Upper lobe of left lung (tissue), 6 donors: Measurements from ENCODE around the gene COG6. TPM values are rescaled to one million over a fixed set of nuclear protein-coding genes. Genes with fewer than 3 reads are reported as not detected.
A peak's percentile ranks its signal among the peaks of the same experiment; 100 is the strongest.

Source experiments
- ATAC-seq, 2 donors: fragments of 200-7000 bp; cut with Tn5 transposase; one replicate each; pipeline ENCODE4 v1.9.1; 2022; ENCODE audit warnings: mild to moderate bottlenecking in 2 of 2, moderate library complexity in 2 of 2; ENCODE audit not compliant: low FRiP score in 2 of 2
- DNase-seq, 2 donors: peaks; one replicate each; pipeline ENCODE4 v3.0.0-alpha.2; 2019 to 2020
- H3K27ac ChIP-seq, 4 donors: fragments of 200-600 bp; sonication (generic); one replicate each; pipeline ENCODE4 v1.5.1; 2016 to 2019
- H3K27me3 ChIP-seq, 4 donors: fragments of 200-600 bp; sonication (generic); one replicate each; pipeline ENCODE4 v1.5.1; 2017 to 2019
- H3K36me3 ChIP-seq, 4 donors: fragments of 200-600 bp; sonication (generic); one replicate each; pipeline ENCODE4 v1.5.1; 2016 to 2019
- H3K4me1 ChIP-seq, 4 donors: fragments of 200-600 bp; sonication (generic); one replicate each; pipeline ENCODE4 v1.5.1; 2018 to 2019
- H3K4me3 ChIP-seq, 4 donors: fragments of 200-600 bp; sonication (generic); one replicate each; pipeline ENCODE4 v1.5.1; 2017 to 2019; ENCODE audit warnings: mild to moderate bottlenecking in 2 of 4, moderate library complexity in 1 of 4
- H3K9me3 ChIP-seq, 4 donors: fragments of 200-600 bp; sonication (generic); one replicate each; pipeline ENCODE4 v1.5.1; 2018 to 2019
- EP300 ChIP-seq, 4 donors: sonication (generic); formaldehyde crosslinking; IDR thresholded peaks; one replicate each; pipeline ENCODE4 v1.5.1; 2017; ENCODE audit warnings: antibody characterized with exemption in 4 of 4, control low read depth in 2 of 4
- POLR2A ChIP-seq, 4 donors: fragments of 450-650 bp; IDR thresholded peaks; one replicate each; pipeline ENCODE4 v1.5.1; 2016 to 2017; ENCODE audit warnings: antibody characterized with exemption in 4 of 4, mild to moderate bottlenecking in 2 of 4
- POLR2AphosphoS5 ChIP-seq, 2 donors: sonication (generic); formaldehyde crosslinking; IDR thresholded peaks; one replicate each; pipeline ENCODE4 v1.5.1; 2017; ENCODE audit warnings: antibody characterized with exemption in 2 of 2
- WGBS, 2 donors: methylation state at CpG; one replicate each; pipeline ENCODE4 v1.1.5; 2017 to 2018; 5-methylcytosine and 5-hydroxymethylcytosine counted together
- total RNA-seq, 6 donors: library from RNA; depleted of rRNA in 4 of 6; stranded (reverse); fragments of >200 nt in 4 of 6; gene quantifications; one replicate each; pipeline versions ENCODE4 v1.1.0 to v1.2.1, GENCODE V29; 2016 to 2021
- TF ChIP-seq, protein P1 (sequence below), 6 experiments: fragments of 450-650 bp in 4 of 6; fragments of 200-600 bp in 2 of 6; sonication (generic) in 2 of 6; IDR thresholded peaks; one replicate each; pipeline ENCODE4 v1.5.1; 2016 to 2019; ENCODE audit warnings: antibody characterized with exemption in 6 of 6
- donor health status: DM: no; HTN: no; CAD: no; lungs with moderate emphysema.
- donor health status: DM: no; HTN: yes; CAD: no; lungs with severe emphysema.

COG6 gene
- total RNA-seq, 6 donors from 2014 or later: 10.3 to 37.5 (median 17.2) TPM

DNA sequence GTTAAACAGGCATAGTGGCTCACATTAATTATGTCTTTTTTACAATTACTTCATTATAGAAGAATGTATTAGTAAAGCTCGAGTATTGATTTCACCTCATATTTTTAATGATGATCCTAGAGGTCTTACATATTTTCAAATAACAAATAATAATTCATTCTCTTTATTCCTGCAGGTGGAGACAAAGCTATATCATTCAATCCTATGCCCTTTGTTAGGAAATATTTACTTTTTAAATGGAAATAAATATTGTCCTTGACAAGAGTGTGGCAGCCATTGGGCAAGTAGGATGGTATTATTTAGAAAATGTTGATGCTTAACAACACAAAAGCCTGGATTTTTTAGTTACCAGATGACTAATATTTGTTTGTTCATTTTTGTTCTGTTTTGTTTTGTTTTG, 127.6 kb downstream of the COG6 start:
- 86 to 87% methylated on average over 1 of the region's 1 CpG for WGBS, 2 donors
- Histone ChIP-seq H3K4me1 (no peaks in the 10 kb centered on the region), H3K27me3 (no peaks in the 10 kb centered on the region), H3K36me3 (no peaks in the 10 kb centered on the region), H3K9me3 (no peaks in the 10 kb centered on the region), H3K4me3 (no peak overlapping the region), H3K27ac (no peak overlapping the region)
- no peak for ATAC-seq
- no peak for DNase-seq
- TF ChIP-seq EP300 (IDR thresholded peaks at IDR 0.05) (no peak), POLR2A (IDR thresholded peaks at IDR 0.05) (no peak), POLR2AphosphoS5 (IDR thresholded peaks at IDR 0.05) (no peak)
- TF ChIP-seq, protein P1, sequence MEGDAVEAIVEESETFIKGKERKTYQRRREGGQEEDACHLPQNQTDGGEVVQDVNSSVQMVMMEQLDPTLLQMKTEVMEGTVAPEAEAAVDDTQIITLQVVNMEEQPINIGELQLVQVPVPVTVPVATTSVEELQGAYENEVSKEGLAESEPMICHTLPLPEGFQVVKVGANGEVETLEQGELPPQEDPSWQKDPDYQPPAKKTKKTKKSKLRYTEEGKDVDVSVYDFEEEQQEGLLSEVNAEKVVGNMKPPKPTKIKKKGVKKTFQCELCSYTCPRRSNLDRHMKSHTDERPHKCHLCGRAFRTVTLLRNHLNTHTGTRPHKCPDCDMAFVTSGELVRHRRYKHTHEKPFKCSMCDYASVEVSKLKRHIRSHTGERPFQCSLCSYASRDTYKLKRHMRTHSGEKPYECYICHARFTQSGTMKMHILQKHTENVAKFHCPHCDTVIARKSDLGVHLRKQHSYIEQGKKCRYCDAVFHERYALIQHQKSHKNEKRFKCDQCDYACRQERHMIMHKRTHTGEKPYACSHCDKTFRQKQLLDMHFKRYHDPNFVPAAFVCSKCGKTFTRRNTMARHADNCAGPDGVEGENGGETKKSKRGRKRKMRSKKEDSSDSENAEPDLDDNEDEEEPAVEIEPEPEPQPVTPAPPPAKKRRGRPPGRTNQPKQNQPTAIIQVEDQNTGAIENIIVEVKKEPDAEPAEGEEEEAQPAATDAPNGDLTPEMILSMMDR (IDR thresholded peaks at IDR 0.05): no peak

DNA sequence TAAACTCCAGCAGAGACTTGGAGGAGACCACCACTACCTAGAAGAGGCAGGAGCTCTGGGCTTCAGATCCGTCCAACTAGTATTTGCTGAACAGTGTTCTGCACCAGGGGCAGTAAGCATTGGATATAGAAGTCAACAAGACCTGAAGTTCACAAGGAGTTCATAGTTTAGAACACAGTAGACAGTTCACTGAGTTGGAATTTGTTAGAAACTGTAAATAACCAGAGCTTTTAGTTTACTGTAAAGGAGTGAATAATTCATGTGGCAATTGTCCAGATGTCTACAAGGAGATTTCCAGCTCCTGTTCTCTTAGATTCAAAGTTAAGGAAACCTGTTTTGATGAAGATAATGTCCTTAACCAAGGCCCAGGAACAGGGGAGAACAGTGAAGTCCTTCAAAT, 128.9 kb downstream of the COG6 start:
- ATAC-seq (no peak), DNase-seq (no peak)
- Histone ChIP-seq H3K36me3 (no peaks in the 10 kb centered on the region), H3K4me3 (no peak overlapping the region), H3K27me3 (no peaks in the 10 kb centered on the region), H3K4me1 (no peaks in the 10 kb centered on the region), H3K27ac (no peak overlapping the region), H3K9me3 (peaks cover 0 to under 1% (median 0%) of the 10 kb centered on the region in 4 donors)
- WGBS, 2 donors: 89 to 100% methylated on average over 1 of the region's 1 CpG
- TF ChIP-seq EP300 (IDR thresholded peaks at IDR 0.05): no peak
- no peak for TF ChIP-seq POLR2A (IDR thresholded peaks at IDR 0.05)
- no peak for TF ChIP-seq POLR2AphosphoS5 (IDR thresholded peaks at IDR 0.05)
- TF ChIP-seq, protein P1 (IDR thresholded peaks at IDR 0.05): no peak

DNA sequence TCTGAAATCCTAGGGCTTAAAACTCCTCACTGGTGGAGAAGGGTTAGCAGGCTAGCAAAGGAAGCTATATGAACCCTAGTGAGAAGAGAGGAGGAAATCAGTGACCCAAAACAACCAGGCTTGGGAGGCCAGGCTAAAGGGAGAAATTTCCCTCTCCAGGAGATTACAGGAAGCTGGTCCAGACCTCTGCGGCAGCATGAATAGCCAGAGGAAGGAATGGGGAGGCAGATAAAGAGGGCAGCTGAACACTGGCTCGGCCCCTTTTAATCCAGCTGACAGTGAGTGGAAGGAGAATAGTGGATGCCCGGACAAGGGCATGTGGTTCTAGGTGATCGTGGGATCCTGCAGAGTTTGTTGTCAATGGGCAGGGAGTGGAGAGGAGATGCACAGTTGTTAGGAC, 130.6 kb downstream of the COG6 start:
- ATAC-seq: peak in 1 of 2 donors; percentile 24
- 45 to 62% methylated on average over 4 of the region's 4 CpGs for WGBS, 2 donors

DNA sequence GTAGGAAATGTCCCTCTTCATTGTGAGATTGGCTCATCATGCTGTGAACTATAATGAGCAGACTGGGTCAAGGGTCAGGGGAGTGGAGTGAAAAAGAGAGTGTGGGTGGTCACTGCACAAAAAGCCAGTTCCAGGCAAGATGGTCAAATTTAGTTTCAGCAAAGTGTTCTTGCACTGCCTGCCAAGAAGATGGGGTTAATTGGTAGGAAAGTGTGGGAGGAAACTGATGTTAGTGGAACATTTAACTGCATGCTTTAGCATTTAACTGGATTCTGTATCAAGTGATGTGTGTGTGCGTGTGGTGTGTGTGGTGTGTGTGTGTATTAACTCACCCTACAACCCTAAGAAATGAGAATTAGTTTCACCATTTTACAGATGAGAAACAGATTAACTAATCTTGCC, 131.6 kb downstream of the COG6 start:
- Histone ChIP-seq H3K9me3 (peaks cover 0 to 5% (median 1%) of the 10 kb centered on the region in 4 donors), H3K36me3 (no peaks in the 10 kb centered on the region), H3K27me3 (no peaks in the 10 kb centered on the region), H3K27ac (no peak overlapping the region), H3K4me1 (no peaks in the 10 kb centered on the region), H3K4me3 (no peak overlapping the region)
- WGBS, 2 donors: 86 to 92% methylated on average over 1 of the region's 1 CpG
- TF ChIP-seq POLR2A (IDR thresholded peaks at IDR 0.05): no peak
- TF ChIP-seq, protein P1 (IDR thresholded peaks at IDR 0.05): no peak
- no peak for TF ChIP-seq EP300 (IDR thresholded peaks at IDR 0.05)
- TF ChIP-seq POLR2AphosphoS5 (IDR thresholded peaks at IDR 0.05): no peak
- DNase-seq (no peak), ATAC-seq (no peak)

More for the DNA sequence above, 130.6 kb downstream of the COG6 start:
- H3K27me3 ChIP-seq: no peaks in the 10 kb centered on the region
- DNase-seq: no peak
- no peak overlapping the region for H3K27ac ChIP-seq
- peaks cover 0 to 5% (median 1%) of the 10 kb centered on the region in 4 donors for H3K9me3 ChIP-seq
- TF ChIP-seq EP300 (IDR thresholded peaks at IDR 0.05) (no peak), POLR2A (IDR thresholded peaks at IDR 0.05) (no peak), POLR2AphosphoS5 (IDR thresholded peaks at IDR 0.05) (no peak)
- TF ChIP-seq, protein P1 (IDR thresholded peaks at IDR 0.05): no peak
- H3K4me3 ChIP-seq: no peak overlapping the region
- no peaks in the 10 kb centered on the region for H3K36me3 ChIP-seq
- no peaks in the 10 kb centered on the region for H3K4me1 ChIP-seq

DNA sequence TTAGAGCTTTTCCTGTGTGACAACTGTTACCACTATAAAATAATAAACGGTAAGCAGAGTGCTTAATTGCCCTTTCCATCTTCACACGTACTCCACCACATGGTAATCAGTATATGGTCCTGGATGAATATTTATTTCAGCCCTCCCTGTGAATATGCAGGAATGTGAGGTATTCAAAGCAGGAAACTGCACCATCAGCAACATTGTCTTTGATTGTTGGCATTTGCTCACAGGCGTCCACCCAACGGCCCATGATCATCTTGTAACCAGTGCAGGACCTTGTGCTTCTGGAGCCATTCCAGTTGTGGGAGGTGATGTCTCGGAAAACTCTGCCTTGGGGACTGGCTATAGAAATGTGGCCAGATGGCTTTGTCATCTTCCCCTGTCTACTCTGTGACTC, 132.6 kb downstream of the COG6 start:
- no peak overlapping the region for H3K4me3 ChIP-seq
- H3K27me3 ChIP-seq: no peaks in the 10 kb centered on the region
- H3K9me3 ChIP-seq: peaks cover 0 to 5% (median 1%) of the 10 kb centered on the region in 4 donors
- TF ChIP-seq, protein P1 (IDR thresholded peaks at IDR 0.05): no peak
- TF ChIP-seq EP300 (IDR thresholded peaks at IDR 0.05) (no peak), POLR2AphosphoS5 (IDR thresholded peaks at IDR 0.05) (no peak), POLR2A (IDR thresholded peaks at IDR 0.05) (no peak)
- DNase-seq (no peak), ATAC-seq (no peak)
- H3K27ac ChIP-seq: no peak overlapping the region
- WGBS, 2 donors: 54 to 70% methylated on average over 5 of the region's 5 CpGs
- no peaks in the 10 kb centered on the region for H3K36me3 ChIP-seq
- no peaks in the 10 kb centered on the region for H3K4me1 ChIP-seq
